Raji (cell line): Measurements from ENCODE around the gene PACRG.
A peak's percentile ranks its signal among the peaks of the same experiment; 100 is the strongest.

Source experiments
- POLR2A ChIP-seq: IDR thresholded peaks from 2 replicates; pipeline ENCODE4 v1.6.1; 2011; ENCODE audit warnings: low read depth, low read length, control low read depth; ENCODE audit not compliant: insufficient read depth

PACRG gene

GRCh38 chr6:162727322-162728182 lies at the start of gene PACRG, which contains the start of gene PRKN:
TSS of gene PACRG (plus strand) at chr6:162727974.
TSS of gene PRKN (minus strand) at chr6:162727766.
- TF ChIP-seq POLR2A, result peak; percentile 57

- no peak for TF ChIP-seq POLR2A
Measured at GRCh38 chr6:162679681-162680080, 48.1 kb upstream of the PACRG start.

- no peak for TF ChIP-seq POLR2A
Measured at GRCh38 chr6:162680367-162680766, 47.4 kb upstream of the PACRG start.

GRCh38 chr6:162680871-162681270 lies 46.9 kb upstream of the PACRG start:
- TF ChIP-seq POLR2A, result no peak

GRCh38 chr6:162681447-162681846 lies 46.3 kb upstream of the PACRG start:
- TF ChIP-seq POLR2A, result no peak

- no peak for TF ChIP-seq POLR2A
Measured at GRCh38 chr6:162683135-162683534, 44.6 kb upstream of the PACRG start.

- TF ChIP-seq POLR2A, result no peak
Measured at GRCh38 chr6:162684052-162684451, 43.7 kb upstream of the PACRG start.

GRCh38 chr6:162684961-162685360 lies 42.8 kb upstream of the PACRG start:
- no peak for TF ChIP-seq POLR2A

GRCh38 chr6:162685586-162685985 lies 42.2 kb upstream of the PACRG start:
- TF ChIP-seq POLR2A, result no peak

- no peak for TF ChIP-seq POLR2A
Measured at GRCh38 chr6:162688751-162689345, 38.9 kb upstream of the PACRG start.

GRCh38 chr6:162690158-162690557 lies 37.6 kb upstream of the PACRG start:
- no peak for TF ChIP-seq POLR2A

GRCh38 chr6:162697872-162698403 lies 29.8 kb upstream of the PACRG start:
- TF ChIP-seq POLR2A, result no peak

- no peak for TF ChIP-seq POLR2A
Measured at GRCh38 chr6:162698440-162698839, 29.3 kb upstream of the PACRG start.

GRCh38 chr6:162699961-162700360 lies 27.8 kb upstream of the PACRG start:
- no peak for TF ChIP-seq POLR2A

GRCh38 chr6:162700966-162701365 lies 26.8 kb upstream of the PACRG start:
- no peak for TF ChIP-seq POLR2A

- no peak for TF ChIP-seq POLR2A
Measured at GRCh38 chr6:162701551-162701950, 26.2 kb upstream of the PACRG start.
